Kidney (tissue), 14 donors: Measurements from ENCODE around the gene GRIN2A. TPM values are rescaled to one million over a fixed set of nuclear protein-coding genes. Genes with fewer than 3 reads are reported as not detected.

Experiments
- DNase-seq, 5 donors: peaks; one replicate each; pipeline ENCODE4 v3.0.0-alpha.2; 2013 to 2020
- FAIRE-seq: peaks from 2 replicates; lab custom pipeline; 2012; peaks lifted over from hg19 to GRCh38; lab: Jason Lieb, UNC
- H3K27ac ChIP-seq, 2 donors: one replicate each; pipeline ENCODE4 v1.7.0; 2013; ENCODE audit warnings: low read depth in 2 of 2, low read length in 2 of 2, inconsistent platforms in 1 of 2
- H3K27me3 ChIP-seq: one replicate; pipeline ENCODE4 v1.7.1; 2013; ENCODE audit warnings: low read length, inconsistent platforms; ENCODE audit not compliant: control insufficient read depth, insufficient read depth
- H3K36me3 ChIP-seq, 3 donors: one replicate each; pipeline versions ENCODE4 v1.7.0 to v1.7.1; 2013; ENCODE audit warnings: low read length in 3 of 3, control low read depth in 1 of 3, inconsistent platforms in 1 of 3; ENCODE audit not compliant: insufficient read depth in 3 of 3, control insufficient read depth in 2 of 3
- H3K4me1 ChIP-seq, 3 donors: one replicate each; pipeline versions ENCODE4 v1.7.0 to v1.7.1; 2013; ENCODE audit warnings: low read length in 3 of 3, inconsistent platforms in 1 of 3, low read depth in 1 of 3; ENCODE audit not compliant: control insufficient read depth in 2 of 3, insufficient read depth in 2 of 3
- H3K4me3 ChIP-seq, 3 donors: one replicate each; pipeline versions ENCODE4 v1.7.0 to v1.8.1; 2013; ENCODE audit warnings: low read length in 3 of 3, control low read depth in 1 of 3, inconsistent platforms in 1 of 3
- H3K9ac ChIP-seq, 3 donors: one replicate each; pipeline versions ENCODE4 v1.7.0 to v1.7.1; 2013; ENCODE audit warnings: low read length in 3 of 3, control low read depth in 1 of 3, inconsistent platforms in 1 of 3
- H3K9me3 ChIP-seq, 3 donors: one replicate each; pipeline versions ENCODE4 v1.7.0 to v1.7.1; 2013; ENCODE audit warnings: low read length in 3 of 3, control low read depth in 1 of 3, inconsistent platforms in 1 of 3; ENCODE audit not compliant: control insufficient read depth in 2 of 3, insufficient read depth in 1 of 3
- CTCF ChIP-seq: IDR thresholded peaks from 3 replicates; pipeline ENCODE4 v1.5.1; 2012; ENCODE audit warnings: mild to moderate bottlenecking, moderate library complexity, borderline replicate concordance; ENCODE audit not compliant: insufficient read depth; ENCODE audit errors: extremely low read depth
- intact Hi-C: fragments of 100-400 bp; cut with DNase I; formaldehyde crosslinking; loops from one replicate; pipeline ENCODE4 v1.11.1; 2022
- polyA plus RNA-seq: library from polyadenylated mRNA; stranded (reverse); fragments of 350-450 nt; fragmentation: Illumina TruSeq; extraction: RNeasy Lipid Tissue Mini Kit (QIAGEN cat#74804); gene quantifications from one replicate; pipeline ENCODE4 v1.2.3, GENCODE V29; 2014; ENCODE audit warnings: low read depth, low replicate concordance; ENCODE audit not compliant: insufficient read depth
- total RNA-seq: library from RNA; stranded (reverse); fragmentation: NEBNext Ultra II Directional; extraction: Animal tissue kit (Norgen Biotek cat#: 25700); gene quantifications from one replicate; pipeline ENCODE4 v1.2.1, GENCODE V29; 2021
- donor health status: control.
- donor health status: control.
- donor health status: control.
- donor health status: control.
- donor health status: control.
- donor health status: DM: yes; HTN: yes; CAD: no.
- donor health status: Normal renal cell carcinoma (clear cell type).

The GRIN2A gene
- total and polyA plus RNA-seq, 2 donors from 2014 or later: 0.28 to 6.5 TPM

DNA sequence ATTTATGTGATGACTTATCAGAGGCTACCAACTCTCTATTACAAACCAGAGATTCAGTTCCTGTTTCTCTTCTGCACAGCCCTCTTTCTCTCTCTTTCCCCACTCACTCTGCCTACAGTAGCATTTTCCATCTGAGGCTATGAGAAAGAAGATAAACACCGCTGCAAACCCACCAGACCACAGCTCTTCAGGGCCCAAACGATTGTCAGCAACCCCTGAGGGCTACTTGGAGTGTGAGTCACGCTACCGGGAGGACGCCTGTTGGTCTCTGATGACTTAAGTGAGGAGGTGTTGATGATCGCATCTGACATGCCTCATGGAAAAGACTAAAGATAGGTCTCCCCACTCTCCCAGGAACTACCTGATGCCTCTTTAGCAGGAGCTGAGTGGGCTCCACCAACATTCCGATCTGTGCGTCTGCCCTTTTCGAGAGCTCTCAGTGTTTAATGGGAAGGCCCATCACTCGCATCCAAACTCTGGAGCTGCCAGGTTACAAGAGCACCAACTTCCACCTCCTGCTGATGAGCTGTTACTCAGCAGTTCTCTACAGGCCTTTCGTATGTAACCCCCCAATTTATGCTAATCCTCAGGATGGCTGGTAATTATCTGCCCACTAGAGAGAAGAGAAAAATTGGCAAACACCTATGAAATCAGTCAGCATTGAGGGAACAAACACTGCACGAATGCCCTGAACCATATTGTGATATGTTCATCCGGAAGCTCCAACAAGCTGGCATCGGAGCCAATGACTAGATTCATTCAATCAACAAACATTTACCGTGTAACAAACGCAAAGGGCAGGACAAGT lies 9.2 kb downstream of the GRIN2A start:
- intact Hi-C loops: no loop called here
- TF ChIP-seq CTCF: no peak
- no peak for FAIRE-seq
- no peak overlapping the region for H3K9ac ChIP-seq
- no peak overlapping the region for H3K27ac ChIP-seq
- no peaks in the 10 kb centered on the region for H3K9me3 ChIP-seq
- no peaks in the 10 kb centered on the region for H3K27me3 ChIP-seq
- H3K4me1 ChIP-seq: no peaks in the 10 kb centered on the region
- H3K4me3 ChIP-seq: no peak overlapping the region
- H3K36me3 ChIP-seq: no peaks in the 10 kb centered on the region
- no peak for DNase-seq

GRCh38 chr16:10171221-10171620 lies 11.0 kb downstream of the GRIN2A start:
- Histone ChIP-seq H3K4me3 (no peak overlapping the region), H3K36me3 (no peaks in the 10 kb centered on the region), H3K27me3 (no peaks in the 10 kb centered on the region), H3K9ac (no peak overlapping the region), H3K9me3 (no peaks in the 10 kb centered on the region), H3K4me1 (no peaks in the 10 kb centered on the region), H3K27ac (no peak overlapping the region)
- FAIRE-seq (no peak), DNase-seq (no peak)
- no peak for TF ChIP-seq CTCF
- intact Hi-C loops: no loop called here

DNA sequence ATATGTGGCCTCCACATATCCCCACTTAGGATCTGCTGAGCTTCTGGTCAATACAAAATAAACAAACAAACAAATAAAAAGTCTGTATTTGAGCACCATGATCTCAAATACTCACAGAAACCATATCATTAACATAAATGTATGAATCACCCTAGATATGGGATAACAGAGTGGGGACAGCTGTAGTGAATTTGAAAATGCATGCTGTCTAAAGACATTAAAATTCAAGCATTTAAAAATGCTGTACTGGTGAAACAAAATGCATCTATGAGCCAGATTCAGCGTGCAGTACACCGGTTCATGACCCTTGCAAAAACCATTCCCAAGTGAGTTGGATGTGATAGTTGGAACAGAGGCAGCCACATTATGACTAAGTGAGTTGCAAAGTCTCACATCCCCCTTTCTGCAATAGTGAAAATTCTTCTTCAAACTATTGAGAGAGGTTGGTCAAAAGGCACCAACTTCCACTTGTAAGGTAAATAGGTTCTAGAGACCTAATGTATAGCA lies 12.3 kb downstream of the GRIN2A start:
- Histone ChIP-seq H3K27me3 (no peaks in the 10 kb centered on the region), H3K36me3 (no peaks in the 10 kb centered on the region), H3K4me1 (no peaks in the 10 kb centered on the region), H3K9ac (no peak overlapping the region), H3K4me3 (no peak overlapping the region), H3K27ac (no peak overlapping the region), H3K9me3 (no peaks in the 10 kb centered on the region)
- no peak for TF ChIP-seq CTCF
- FAIRE-seq: no peak
- intact Hi-C loops: no loop called here
- no peak for DNase-seq
